ENCODE results near the gene TOX2.

TOX2 gene

GRCh38 chr20:43909720-43910119, 4.9 kb upstream of the TOX2 start:
- no peak for DNase-seq (ENCODE audit: extremely low read depth, insufficient read length)
- Histone ChIP-seq H3K4me3 (replicated peaks; ENCODE audit: low read depth, low read length) (no peak overlapping the region), H3K36me3 (ENCODE audit: control insufficient read depth, insufficient read depth, low read length) (no peaks in the 10 kb centered on the region), H3K27me3 (replicated peaks; ENCODE audit: control insufficient read depth, insufficient read depth, low read length) (no peaks in the 10 kb centered on the region)
- no peak for TF ChIP-seq CTCF (IDR thresholded peaks at IDR 0.05; ENCODE audit: insufficient read depth, low read length, poor library complexity, severe bottlenecking)

GRCh38 chr20:43910564-43910963, 4.1 kb upstream of the TOX2 start:
- no peaks in the 10 kb centered on the region for H3K36me3 ChIP-seq (ENCODE audit: control insufficient read depth, insufficient read depth, low read length)
- no peak for DNase-seq (ENCODE audit: extremely low read depth, insufficient read length)
- no peak overlapping the region for H3K4me3 ChIP-seq (replicated peaks; ENCODE audit: low read depth, low read length)
- H3K27me3 ChIP-seq (replicated peaks; ENCODE audit: control insufficient read depth, insufficient read depth, low read length), result no peaks in the 10 kb centered on the region; the same call in 1 of the 2 replicates
- TF ChIP-seq CTCF (IDR thresholded peaks at IDR 0.05; ENCODE audit: insufficient read depth, low read length, poor library complexity, severe bottlenecking), result no peak

- H3K4me3 ChIP-seq (replicated peaks; ENCODE audit: low read depth, low read length), result no peak overlapping the region
- H3K27me3 ChIP-seq (replicated peaks; ENCODE audit: control insufficient read depth, insufficient read depth, low read length), result no peaks in the 10 kb centered on the region; the same call in 1 of the 2 replicates
- DNase-seq (ENCODE audit: extremely low read depth, insufficient read length), result no peak
- TF ChIP-seq CTCF (IDR thresholded peaks at IDR 0.05; ENCODE audit: insufficient read depth, low read length, poor library complexity, severe bottlenecking), result no peak
- H3K36me3 ChIP-seq (ENCODE audit: control insufficient read depth, insufficient read depth, low read length), result no peaks in the 10 kb centered on the region
Observed at GRCh38 chr20:43911066-43911465, 3.6 kb upstream of the TOX2 start.

GRCh38 chr20:43913291-43914025, 1.2 kb upstream of the TOX2 start:
- Histone ChIP-seq H3K36me3 (ENCODE audit: control insufficient read depth, insufficient read depth, low read length) (no peaks in the 10 kb centered on the region), H3K4me3 (replicated peaks; ENCODE audit: low read depth, low read length) (no peak overlapping the region), H3K27me3 (replicated peaks; ENCODE audit: control insufficient read depth, insufficient read depth, low read length) (no peaks in the 10 kb centered on the region; the same call in 1 of the 2 replicates)
- no peak for TF ChIP-seq CTCF (IDR thresholded peaks at IDR 0.05; ENCODE audit: insufficient read depth, low read length, poor library complexity, severe bottlenecking)
- DNase-seq (ENCODE audit: extremely low read depth, insufficient read length), result no peak

- no peak for TF ChIP-seq CTCF (IDR thresholded peaks at IDR 0.05; ENCODE audit: insufficient read depth, low read length, poor library complexity, severe bottlenecking)
- peak overlapping the region; percentile 70 for H3K4me3 ChIP-seq (replicated peaks; ENCODE audit: low read depth, low read length)
- H3K36me3 ChIP-seq (ENCODE audit: control insufficient read depth, insufficient read depth, low read length), result no peaks in the 10 kb centered on the region
- no peaks in the 10 kb centered on the region; the same call in 1 of the 2 replicates for H3K27me3 ChIP-seq (replicated peaks; ENCODE audit: control insufficient read depth, insufficient read depth, low read length)
- DNase-seq (ENCODE audit: extremely low read depth, insufficient read length), result peak; percentile 71
Observed at GRCh38 chr20:43915211-43916072, 790 bp downstream of the TOX2 start.
